Measurements from ENCODE around the gene CSN3. TPM values are rescaled to one million over a fixed set of nuclear protein-coding genes. Genes with fewer than 3 reads are reported as not detected.

Gene CSN3
- total RNA-seq, 1 donor from 2014 or later = not detected

DNA sequence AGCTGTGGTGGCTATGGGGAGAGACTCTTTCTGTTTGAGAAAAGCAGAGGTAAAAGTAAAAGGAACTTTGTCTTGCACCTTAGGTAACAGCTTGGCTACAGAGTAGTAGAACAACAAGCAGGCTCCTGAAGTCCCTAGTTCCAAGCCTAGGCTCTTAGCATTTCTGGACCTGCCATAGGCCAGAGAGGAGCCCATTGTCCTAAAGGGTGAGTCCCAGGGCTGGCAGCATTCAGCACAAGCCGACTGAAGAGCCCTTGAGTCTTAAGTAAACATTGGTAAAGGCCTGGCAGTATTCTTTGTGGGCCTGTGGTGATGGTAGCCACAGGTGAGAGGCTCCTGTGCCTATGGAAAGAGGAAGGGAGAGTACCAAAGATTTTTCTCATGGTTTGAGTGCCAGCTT is 38.2 kb downstream of the CSN3 start:
- Mint-ChIP-seq H3K4me1 (no peaks in the 10 kb centered on the region), H3K36me3 (ENCODE audit: low read depth) (no peaks in the 10 kb centered on the region)

DNA sequence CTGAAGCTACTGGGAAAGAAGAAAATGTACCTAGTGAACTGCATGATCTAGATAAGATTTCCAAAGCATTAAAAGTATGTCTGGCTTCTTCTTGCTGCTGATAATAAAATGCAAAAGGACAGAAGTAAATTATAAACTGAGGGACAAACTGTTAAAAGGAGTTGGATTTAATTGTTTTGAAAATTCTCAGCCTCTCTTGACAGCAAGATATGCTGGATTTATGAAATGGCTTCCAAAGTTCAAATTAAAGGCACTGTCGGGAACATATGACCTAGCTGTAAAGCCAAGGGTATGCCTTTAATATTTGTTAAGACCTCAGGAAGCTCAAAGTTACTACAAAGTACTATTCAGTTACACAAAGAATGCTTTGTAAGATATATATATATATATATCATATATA is 46.3 kb downstream of the CSN3 start:
- TF ChIP-seq, protein P1, sequence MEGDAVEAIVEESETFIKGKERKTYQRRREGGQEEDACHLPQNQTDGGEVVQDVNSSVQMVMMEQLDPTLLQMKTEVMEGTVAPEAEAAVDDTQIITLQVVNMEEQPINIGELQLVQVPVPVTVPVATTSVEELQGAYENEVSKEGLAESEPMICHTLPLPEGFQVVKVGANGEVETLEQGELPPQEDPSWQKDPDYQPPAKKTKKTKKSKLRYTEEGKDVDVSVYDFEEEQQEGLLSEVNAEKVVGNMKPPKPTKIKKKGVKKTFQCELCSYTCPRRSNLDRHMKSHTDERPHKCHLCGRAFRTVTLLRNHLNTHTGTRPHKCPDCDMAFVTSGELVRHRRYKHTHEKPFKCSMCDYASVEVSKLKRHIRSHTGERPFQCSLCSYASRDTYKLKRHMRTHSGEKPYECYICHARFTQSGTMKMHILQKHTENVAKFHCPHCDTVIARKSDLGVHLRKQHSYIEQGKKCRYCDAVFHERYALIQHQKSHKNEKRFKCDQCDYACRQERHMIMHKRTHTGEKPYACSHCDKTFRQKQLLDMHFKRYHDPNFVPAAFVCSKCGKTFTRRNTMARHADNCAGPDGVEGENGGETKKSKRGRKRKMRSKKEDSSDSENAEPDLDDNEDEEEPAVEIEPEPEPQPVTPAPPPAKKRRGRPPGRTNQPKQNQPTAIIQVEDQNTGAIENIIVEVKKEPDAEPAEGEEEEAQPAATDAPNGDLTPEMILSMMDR (conservative IDR thresholded peaks at IDR 0.05) = no peak
- no peak overlapping the region for H3K4me3 Mint-ChIP-seq
- peaks cover 3% of the 10 kb centered on the region for H3K9me3 Mint-ChIP-seq
- H3K27ac Mint-ChIP-seq (ENCODE audit: unreplicated experiment) = no peak overlapping the region
- peaks cover 10% of the 10 kb centered on the region for H3K27me3 Mint-ChIP-seq (ENCODE audit: low read depth)
- H3K4me1 Mint-ChIP-seq = no peaks in the 10 kb centered on the region
- DNase-seq (ENCODE audit: low read depth, low spot score) = no peak
- no peaks in the 10 kb centered on the region for H3K36me3 Mint-ChIP-seq (ENCODE audit: low read depth)

More for the DNA sequence above, 38.2 kb downstream of the CSN3 start:
- peaks cover 3% of the 10 kb centered on the region for H3K9me3 Mint-ChIP-seq
- H3K27ac Mint-ChIP-seq (ENCODE audit: unreplicated experiment) = no peak overlapping the region
- no peak for DNase-seq (ENCODE audit: low read depth, low spot score)
- H3K27me3 Mint-ChIP-seq (ENCODE audit: low read depth) = peaks cover 12% of the 10 kb centered on the region
- TF ChIP-seq, protein P1 (conservative IDR thresholded peaks at IDR 0.05) = no peak
- no peak overlapping the region for H3K4me3 Mint-ChIP-seq

DNA sequence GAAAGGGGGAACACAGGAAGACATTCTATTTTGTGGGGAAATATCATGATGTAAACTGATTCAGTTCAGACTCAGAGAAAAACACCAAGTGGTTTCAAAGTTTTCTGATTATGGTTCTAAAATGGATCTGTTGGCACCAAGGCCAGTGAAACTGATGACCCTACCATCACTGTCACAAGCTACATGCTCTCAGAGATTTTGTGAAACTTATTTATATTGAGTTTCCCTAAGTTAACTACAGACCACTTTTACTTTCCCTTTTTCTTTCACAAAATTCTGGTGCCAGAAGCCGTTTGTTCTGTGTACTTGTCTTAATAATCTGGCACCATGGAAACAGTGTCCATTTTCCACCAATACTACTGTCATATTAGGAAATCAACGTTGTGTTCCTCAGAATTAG is 48.9 kb downstream of the CSN3 start:
- H3K27me3 Mint-ChIP-seq (ENCODE audit: low read depth) = no peaks in the 10 kb centered on the region
- H3K9me3 Mint-ChIP-seq = peaks cover 3% of the 10 kb centered on the region
- TF ChIP-seq, protein P1 (conservative IDR thresholded peaks at IDR 0.05) = no peak
- H3K4me1 Mint-ChIP-seq = no peaks in the 10 kb centered on the region
- H3K36me3 Mint-ChIP-seq (ENCODE audit: low read depth) = no peaks in the 10 kb centered on the region
- no peak overlapping the region for H3K4me3 Mint-ChIP-seq
- no peak overlapping the region for H3K27ac Mint-ChIP-seq (ENCODE audit: unreplicated experiment)
- no peak for DNase-seq (ENCODE audit: low read depth, low spot score)

DNA sequence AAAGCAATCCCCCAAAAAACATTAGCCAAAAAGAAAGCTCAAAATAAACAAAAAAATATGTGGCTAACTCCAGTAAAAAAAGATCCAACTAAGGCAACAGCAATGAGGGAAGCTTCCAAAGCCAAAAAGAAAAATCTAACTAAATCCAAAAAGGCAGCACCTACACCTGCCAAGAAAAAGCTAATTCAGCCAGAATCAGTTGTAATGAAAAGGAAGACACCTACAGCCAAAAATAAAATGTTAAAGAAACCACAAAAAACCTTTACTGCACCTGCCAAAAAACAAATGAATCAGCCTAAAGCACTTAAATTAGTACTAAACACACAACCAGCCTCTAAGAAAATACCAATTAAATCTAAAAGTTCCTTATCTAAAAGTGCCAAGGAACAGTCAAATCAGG is 55.2 kb downstream of the CSN3 start:
- no peak for DNase-seq (ENCODE audit: low read depth, low spot score)
- TF ChIP-seq, protein P1 (conservative IDR thresholded peaks at IDR 0.05) = no peak
- Mint-ChIP-seq H3K27me3 (ENCODE audit: low read depth) (peaks cover 11% of the 10 kb centered on the region), H3K36me3 (ENCODE audit: low read depth) (no peaks in the 10 kb centered on the region), H3K27ac (ENCODE audit: unreplicated experiment) (no peak overlapping the region), H3K9me3 (no peaks in the 10 kb centered on the region), H3K4me3 (no peak overlapping the region), H3K4me1 (no peaks in the 10 kb centered on the region)

DNA sequence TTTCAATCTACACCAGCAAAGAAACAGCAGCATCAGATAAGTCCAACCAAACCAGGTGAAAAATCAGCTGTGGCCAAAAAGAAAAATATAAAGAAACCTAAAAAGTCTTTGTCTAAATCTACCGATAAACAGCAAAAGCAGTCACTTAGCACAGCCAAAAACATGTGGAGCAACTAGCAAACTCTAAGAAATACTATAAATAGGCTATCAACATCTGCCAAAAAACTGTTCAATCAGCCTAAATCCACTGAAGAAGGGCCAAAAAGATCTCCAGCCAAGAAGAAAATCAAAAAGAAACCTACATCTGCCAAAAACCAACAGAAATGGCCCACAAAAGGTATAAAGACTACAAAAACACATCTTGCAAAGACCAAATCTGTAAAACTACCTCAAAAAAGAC is 55.7 kb downstream of the CSN3 start:
- H3K4me3 Mint-ChIP-seq = no peak overlapping the region
- DNase-seq (ENCODE audit: low read depth, low spot score) = no peak
- H3K36me3 Mint-ChIP-seq (ENCODE audit: low read depth) = no peaks in the 10 kb centered on the region
- H3K27ac Mint-ChIP-seq (ENCODE audit: unreplicated experiment) = no peak overlapping the region
- H3K9me3 Mint-ChIP-seq = no peaks in the 10 kb centered on the region
- H3K4me1 Mint-ChIP-seq = no peaks in the 10 kb centered on the region
- peaks cover 11% of the 10 kb centered on the region for H3K27me3 Mint-ChIP-seq (ENCODE audit: low read depth)
- TF ChIP-seq, protein P1 (conservative IDR thresholded peaks at IDR 0.05) = no peak

DNA sequence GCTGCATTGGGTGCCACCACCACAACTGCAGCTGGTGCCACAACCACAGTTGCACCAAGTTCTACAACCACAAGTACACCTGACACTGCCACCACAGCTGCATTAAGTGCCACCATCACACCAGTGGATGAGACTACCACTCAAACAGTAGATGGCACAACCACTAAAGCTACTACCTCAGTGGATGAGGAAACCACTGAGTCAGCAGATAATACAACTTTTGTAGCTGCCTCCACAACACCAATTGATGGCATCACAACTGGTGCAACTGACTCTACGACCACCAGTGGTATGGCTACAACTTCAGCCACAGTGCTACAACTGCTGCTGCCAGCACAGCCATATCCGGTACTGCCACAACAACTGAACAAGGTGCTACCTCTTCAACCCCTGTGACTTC is 57.2 kb downstream of the CSN3 start:
- Mint-ChIP-seq H3K27ac (ENCODE audit: unreplicated experiment) (no peak overlapping the region), H3K36me3 (ENCODE audit: low read depth) (no peaks in the 10 kb centered on the region), H3K27me3 (ENCODE audit: low read depth) (peaks cover 11% of the 10 kb centered on the region), H3K9me3 (no peaks in the 10 kb centered on the region), H3K4me1 (no peaks in the 10 kb centered on the region), H3K4me3 (no peak overlapping the region)
- no peak for DNase-seq (ENCODE audit: low read depth, low spot score)
- TF ChIP-seq, protein P1 (conservative IDR thresholded peaks at IDR 0.05) = no peak

Measured in neural crest cell (in vitro differentiated cells).